Measurements from ENCODE around the gene METTL27.
A peak's percentile ranks its signal among the peaks of the same experiment; 100 is the strongest.
"Not testable (repeated sequence)": the region's sequence is repeated elsewhere in the genome, so short reads cannot be mapped to it uniquely, and the experiment has no call there.

METTL27 gene, protein sequence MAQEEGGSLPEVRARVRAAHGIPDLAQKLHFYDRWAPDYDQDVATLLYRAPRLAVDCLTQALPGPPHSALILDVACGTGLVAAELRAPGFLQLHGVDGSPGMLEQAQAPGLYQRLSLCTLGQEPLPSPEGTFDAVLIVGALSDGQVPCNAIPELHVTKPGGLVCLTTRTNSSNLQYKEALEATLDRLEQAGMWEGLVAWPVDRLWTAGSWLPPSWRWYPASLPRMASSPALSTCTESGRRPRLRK
- total RNA-seq, result 0 to 0.27 (median 0.03) reads per million in 18 experiments

GRCh38 chr7:73842067-73842976, at the start of gene METTL27:
METTL27 (minus strand) TSS chr7:73842516; CDS start chr7:73842140, 376 bp downstream.
- DNase-seq, result peak; percentile 92 to 93

DNA sequence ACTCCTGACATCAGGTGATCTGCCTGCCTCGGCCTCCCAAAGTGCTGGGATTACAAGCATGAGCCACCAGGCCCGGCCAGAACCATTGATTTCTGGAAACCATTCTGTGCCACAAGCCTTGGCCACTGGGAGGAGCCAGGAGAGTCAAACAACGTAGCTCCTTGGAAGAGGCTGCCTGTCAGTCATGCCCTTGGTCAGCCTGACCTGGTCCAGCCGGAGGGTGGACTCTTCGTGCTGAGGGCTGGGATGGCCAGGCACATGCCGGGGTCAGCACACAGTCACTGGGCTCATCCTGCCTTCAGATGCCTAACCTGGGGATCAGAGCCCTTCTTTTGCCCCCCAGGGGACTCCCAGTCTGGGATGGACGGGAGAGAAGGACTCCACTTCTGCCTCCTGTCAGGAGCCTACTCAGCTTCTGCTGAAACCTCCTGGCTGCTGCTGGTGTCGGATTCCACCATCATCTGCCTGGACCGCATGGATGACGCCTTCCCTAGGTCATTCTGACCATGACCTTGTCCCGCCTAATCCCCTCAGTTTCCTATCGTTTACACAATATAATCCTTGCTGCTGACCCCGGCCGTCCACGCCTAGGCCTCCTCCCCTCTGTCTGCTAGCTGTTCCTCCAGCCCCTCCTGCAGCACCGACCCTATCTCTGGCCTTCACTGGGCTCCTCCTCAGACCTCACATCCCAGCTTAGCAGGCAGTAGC, 49.0 kb upstream of the METTL27 start:
- peak in 1 of 2 donors; percentile 15 for DNase-seq

DNA sequence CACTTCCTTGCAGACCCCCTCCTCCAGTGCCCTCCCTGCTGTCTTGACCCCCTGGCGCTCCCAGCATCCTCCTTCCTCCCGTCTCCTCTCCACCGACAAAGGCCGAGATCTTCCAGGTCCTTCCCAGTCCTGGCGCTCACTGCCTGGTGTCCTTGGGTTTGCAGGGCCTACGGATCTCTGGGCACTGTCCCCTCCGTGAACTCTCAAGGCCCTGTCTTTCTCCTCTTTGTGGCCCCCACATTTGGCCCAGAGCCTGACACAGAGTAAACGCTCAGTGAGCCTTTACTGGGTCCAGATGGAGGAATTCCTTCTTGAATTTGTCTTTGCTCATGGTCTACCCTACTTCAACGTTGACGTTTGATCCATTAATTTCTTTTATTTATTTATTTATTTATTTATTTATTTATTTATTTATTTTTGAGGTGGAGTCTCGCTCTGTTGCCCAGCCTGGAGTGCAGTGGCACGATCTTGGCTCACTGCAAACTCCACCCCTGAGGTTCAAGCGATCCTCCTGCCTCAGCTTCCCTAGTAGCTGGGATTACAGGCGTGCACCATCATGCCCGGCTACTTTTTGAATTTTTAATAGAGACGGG, 48.3 kb upstream of the METTL27 start:
- no peak for DNase-seq

DNA sequence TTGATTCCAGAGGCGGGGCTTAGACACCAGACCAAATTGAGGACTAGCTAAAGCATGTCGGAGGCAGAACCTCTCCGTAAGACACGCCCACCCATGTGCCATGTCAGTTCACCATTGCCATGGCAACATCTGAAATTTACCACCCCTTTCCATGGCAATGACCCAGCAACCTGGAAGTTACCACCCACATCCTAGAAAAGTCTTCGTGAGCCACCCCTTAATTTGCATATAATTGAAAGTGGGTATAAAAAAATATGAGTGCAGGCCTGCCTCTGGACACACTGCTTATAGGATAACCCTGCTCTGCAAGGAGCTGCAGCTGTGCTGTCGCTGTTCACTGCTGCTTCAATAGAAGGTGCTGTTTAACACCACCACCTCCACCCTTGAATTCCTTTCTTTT, 46.6 kb upstream of the METTL27 start:
- peak; percentile 28 to 29 for DNase-seq

DNA sequence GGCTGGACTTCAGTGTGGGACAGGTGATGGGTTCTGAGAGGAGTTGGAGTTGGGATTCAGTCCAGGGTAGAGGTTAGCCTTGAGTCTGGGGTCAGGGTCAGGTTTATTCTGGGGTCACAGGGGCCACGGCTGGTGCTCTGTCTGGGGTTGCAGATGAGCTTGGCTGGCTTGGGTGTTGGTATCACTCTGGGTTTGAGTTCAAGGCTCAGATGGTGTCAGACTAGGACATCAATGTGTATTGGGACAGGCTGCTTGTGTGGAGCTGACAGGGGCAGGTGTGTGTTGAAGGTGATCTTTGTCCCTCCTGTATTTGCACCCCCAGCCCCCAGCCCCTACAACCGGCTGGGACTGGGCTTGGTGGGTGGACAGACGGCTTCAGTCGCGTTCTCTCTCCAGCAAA, 45.4 kb upstream of the METTL27 start:
- no peak for DNase-seq

GRCh38 chr7:73885975-73886798, 43.9 kb upstream of the METTL27 start:
- no peak for DNase-seq

- DNase-seq, result no peak
Observed at GRCh38 chr7:73885433-73885974, 43.2 kb upstream of the METTL27 start.

DNA sequence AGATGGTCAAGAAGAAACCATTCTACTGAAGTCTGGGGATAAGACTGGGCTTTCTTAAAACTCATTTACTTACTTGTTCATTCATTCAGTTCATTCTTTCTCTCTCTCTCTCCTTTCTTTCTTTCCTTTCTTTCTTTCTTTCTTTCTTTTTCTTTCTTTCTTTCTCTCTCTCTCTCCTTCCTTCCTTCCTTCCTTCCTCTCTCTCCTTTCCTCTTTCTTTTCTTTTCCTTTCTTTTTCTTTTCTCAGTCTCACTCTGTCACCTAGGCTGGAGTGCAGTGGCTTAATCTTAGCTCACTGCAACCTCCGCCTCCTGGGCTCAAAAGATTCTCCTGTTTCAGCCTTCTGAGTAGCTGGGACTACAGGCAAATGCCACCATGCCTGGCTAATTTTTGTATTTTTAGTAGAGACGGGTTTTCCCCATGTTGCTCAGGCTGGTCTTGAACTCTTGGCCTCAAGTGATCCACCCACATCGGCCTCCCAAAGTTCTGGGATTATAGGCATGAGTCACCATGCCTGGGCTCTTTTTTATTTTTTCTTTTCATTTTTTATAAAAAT, 42.6 kb upstream of the METTL27 start:
- DNase-seq, result not testable (repeated sequence)

GRCh38 chr7:73882047-73882402, 39.7 kb upstream of the METTL27 start:
- no peak for DNase-seq

DNA sequence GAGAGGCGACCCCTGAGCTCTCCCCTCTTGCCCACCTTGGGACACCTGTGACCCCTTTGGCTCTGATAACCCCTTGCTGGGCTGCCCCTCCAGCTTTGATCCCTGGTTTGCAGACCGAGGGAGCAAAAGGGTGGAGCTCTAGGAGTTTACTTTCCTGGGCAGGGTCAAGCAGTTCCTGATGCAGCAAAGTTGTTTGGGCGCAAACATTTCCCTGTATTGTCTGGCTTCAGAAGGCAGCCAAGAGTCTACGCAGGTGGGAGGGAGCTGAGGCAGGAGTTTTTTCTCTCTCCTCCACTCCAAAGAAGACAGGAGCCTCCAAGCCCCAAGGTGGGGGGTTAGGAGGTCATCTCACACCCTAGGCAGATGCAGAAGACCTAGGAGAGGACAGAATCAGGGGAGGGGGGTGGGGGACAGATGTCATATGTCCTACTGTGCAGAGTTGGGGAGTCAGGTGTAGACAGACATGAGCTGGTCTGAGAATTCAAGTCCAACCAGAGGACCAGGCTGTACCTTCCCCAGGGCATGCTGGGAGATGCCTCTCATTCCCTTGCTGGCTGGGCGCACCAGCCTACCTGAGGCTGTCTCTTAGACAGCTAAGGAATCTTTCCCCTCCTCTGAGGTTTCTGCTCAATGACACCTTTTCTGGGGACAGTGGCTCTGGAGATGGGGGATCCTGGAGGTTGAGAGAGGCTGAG, 39.2 kb upstream of the METTL27 start:
- no peak for DNase-seq

DNA sequence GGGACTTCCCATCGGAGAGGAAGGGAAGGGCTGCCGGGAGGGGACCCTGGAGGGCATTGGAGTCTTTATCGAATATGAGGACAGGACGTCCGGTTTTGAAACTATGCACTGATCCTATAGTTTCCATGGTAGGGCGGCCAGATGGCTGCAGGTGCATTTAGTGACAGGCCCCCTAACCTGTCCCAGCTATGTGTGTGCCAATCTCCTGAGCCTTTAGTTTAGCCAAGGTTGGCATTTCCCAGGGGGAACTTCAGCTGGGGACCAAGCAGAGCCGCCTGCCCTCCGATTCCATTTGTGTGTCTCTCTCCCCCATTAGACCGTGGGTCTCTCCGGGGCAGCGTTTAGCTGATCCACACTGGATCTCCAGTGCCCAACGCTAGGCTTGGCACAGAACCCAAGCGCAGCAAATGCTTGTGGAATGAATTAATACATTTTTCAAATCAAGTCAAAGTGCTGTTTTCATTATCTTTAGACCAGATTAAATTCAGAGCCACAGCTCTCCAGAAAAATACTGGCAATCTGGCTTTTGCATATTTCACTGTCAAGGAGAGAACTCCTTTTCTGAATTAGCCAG, 38.5 kb upstream of the METTL27 start:
- DNase-seq, result no peak

DNA sequence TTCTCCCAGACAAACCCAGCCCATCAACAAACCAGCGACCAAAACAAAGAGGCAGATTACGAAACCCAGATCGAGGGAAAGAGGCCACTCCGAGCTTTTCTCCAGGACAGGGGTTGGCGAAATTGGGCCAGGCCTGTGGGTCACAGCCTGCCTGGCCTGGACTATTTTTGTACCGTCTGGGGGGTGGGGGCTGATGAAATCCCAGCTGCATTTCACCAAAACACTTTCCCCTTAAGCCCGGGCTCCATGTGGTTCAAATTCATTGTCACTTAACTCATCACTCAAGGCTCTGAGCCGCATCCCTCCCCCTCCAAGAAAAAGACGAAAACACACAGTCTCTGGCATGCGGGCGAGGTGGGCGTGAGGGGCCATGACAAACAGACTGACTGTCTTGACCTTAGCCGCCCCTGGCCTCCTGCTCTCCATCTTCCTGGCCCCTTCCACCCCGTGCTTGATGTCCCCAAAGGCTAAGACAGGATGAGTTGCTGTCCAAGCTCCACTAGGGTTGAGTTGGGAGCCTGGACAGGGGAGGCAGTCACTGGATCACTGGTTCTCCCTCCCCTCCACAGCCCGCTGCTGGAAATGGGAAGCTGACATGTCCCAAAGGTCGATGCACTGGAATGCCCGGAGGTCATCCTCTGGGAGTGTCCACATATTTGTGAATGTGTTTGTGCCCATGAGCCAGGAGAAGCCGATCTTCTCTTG, 37.8 kb upstream of the METTL27 start:
- DNase-seq, result no peak

GRCh38 chr7:73876973-73877372, 34.7 kb upstream of the METTL27 start:
- no peak for DNase-seq

DNA sequence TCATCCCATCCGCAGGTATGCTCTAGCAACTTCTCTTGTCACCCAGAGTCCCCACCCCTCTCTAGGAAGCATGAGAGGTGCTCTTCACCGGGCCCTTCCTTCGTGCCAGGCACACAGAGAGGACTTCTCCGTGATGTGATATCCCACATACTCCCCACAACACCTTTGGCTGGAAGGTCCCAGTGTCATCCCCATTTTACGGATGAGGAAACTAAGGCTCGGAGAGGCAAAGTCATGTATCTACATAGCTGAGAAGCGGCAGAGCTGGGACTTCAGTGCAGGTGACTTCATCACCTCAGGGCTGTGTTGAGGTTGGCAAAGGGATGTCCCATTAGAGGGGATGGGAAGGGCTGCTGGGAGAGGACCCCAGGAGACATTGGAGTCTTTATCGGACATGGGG, 34.0 kb upstream of the METTL27 start:
- no peak for DNase-seq

DNA sequence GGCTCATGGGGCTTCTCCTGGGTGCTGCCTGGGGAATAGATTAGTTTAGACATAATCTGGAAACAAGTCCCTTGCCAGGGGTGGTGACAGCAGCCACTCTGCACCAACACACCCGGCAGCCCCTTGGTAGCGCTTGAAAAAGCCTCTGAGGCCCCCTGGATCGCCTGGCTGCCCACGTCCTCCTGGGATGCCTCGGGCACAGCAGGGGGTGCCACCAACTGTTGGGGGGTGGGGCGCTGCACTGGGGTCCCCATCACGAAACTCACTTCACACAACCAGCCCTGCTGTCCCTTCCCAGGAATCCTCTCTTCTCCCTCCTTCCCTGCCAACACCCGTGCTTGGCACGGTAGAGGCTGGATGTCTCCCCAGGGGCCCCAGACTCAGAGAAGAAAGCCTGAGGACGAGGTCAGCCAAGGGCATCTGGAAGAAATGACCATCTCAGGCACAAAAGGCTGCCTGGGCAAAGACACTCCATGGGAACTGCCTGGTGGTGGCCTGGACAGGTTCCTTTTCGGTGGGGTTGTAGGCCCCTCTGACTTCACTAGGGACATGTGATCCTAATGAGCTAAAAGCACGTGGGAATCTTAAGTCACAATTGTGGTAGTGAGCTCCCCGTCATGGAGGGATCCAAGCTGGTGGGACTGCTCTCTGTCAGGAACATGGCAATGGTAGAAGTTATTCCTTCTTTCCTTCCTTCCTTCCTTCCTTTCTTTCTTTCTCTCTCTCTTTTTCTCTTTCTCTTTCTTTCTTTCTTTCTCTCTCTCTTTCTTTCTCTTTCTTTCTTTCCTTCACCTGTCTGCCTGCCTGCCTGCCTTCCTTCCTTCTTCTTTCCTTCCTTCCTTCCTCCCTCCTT, 30.0 kb upstream of the METTL27 start:
- DNase-seq, result no peak

GRCh38 chr7:73871163-73872011, 29.1 kb upstream of the METTL27 start:
- DNase-seq, result no peak

- DNase-seq, result no peak
Observed at GRCh38 chr7:73870041-73870492, 27.8 kb upstream of the METTL27 start.

Measured in inflammatory macrophage (primary cell).